Measurements from ENCODE around the gene GALK1.

GALK1 gene

GRCh38 chr17:75751676-75752404 is 13.2 kb downstream of the GALK1 start:
- no peaks in the 10 kb centered on the region for H3K27me3 ChIP-seq (ENCODE audit: insufficient read depth, low read length)
- no peaks in the 10 kb centered on the region for H4K20me1 ChIP-seq (ENCODE audit: insufficient read depth, low read length)
- no peak overlapping the region for H3K27ac ChIP-seq (ENCODE audit: low read depth, low read length, poor library complexity, severe bottlenecking)
- TF ChIP-seq CTCF (IDR thresholded peaks at IDR 0.05; ENCODE audit: low read length), result no peak
- TF ChIP-seq EZH2 (IDR thresholded peaks at IDR 0.05; ENCODE audit: borderline replicate concordance, low read length), result no peak
- H3K4me3 ChIP-seq (ENCODE audit: low read depth, low read length, poor library complexity, severe bottlenecking), result no peak overlapping the region
- H3K36me3 ChIP-seq (ENCODE audit: insufficient read depth, low read length), result no peaks in the 10 kb centered on the region
- no peak overlapping the region for H3K9ac ChIP-seq (ENCODE audit: low read length)
- H3K4me2 ChIP-seq (ENCODE audit: low read length), result no peak overlapping the region
- no peaks in the 10 kb centered on the region for H3K79me2 ChIP-seq (ENCODE audit: insufficient read depth, low read length)
- H3K9me2 ChIP-seq (ENCODE audit: low read depth, low read length), result no peaks in the 10 kb centered on the region
- no peaks in the 10 kb centered on the region for H3F3A ChIP-seq (ENCODE audit: insufficient read depth, low read length)
- peaks cover 25% of the 10 kb centered on the region for H3K4me1 ChIP-seq (ENCODE audit: insufficient read depth, low read length, severe bottlenecking)
- H3K9me3 ChIP-seq (ENCODE audit: low read length), result no peaks in the 10 kb centered on the region
- no peak overlapping the region for H2AFZ ChIP-seq (ENCODE audit: low read length)

- Histone ChIP-seq H3K36me3 (ENCODE audit: insufficient read depth, low read length) (no peaks in the 10 kb centered on the region), H3K9me3 (ENCODE audit: low read length) (no peaks in the 10 kb centered on the region), H3K27me3 (ENCODE audit: insufficient read depth, low read length) (no peaks in the 10 kb centered on the region), H3K9me2 (ENCODE audit: low read depth, low read length) (no peaks in the 10 kb centered on the region), H3K9ac (ENCODE audit: low read length) (no peak overlapping the region), H3K4me1 (ENCODE audit: insufficient read depth, low read length, severe bottlenecking) (peaks cover 25% of the 10 kb centered on the region), H3K4me2 (ENCODE audit: low read length) (no peak overlapping the region), H3F3A (ENCODE audit: insufficient read depth, low read length) (no peaks in the 10 kb centered on the region), H3K79me2 (ENCODE audit: insufficient read depth, low read length) (no peaks in the 10 kb centered on the region), H4K20me1 (ENCODE audit: insufficient read depth, low read length) (no peaks in the 10 kb centered on the region), H3K4me3 (ENCODE audit: low read depth, low read length, poor library complexity, severe bottlenecking) (no peak overlapping the region), H3K27ac (ENCODE audit: low read depth, low read length, poor library complexity, severe bottlenecking) (no peak overlapping the region), H2AFZ (ENCODE audit: low read length) (no peak overlapping the region)
- TF ChIP-seq CTCF (IDR thresholded peaks at IDR 0.05; ENCODE audit: low read length) (no peak), EZH2 (IDR thresholded peaks at IDR 0.05; ENCODE audit: borderline replicate concordance, low read length) (no peak)
Measured at GRCh38 chr17:75750661-75751423, 14.2 kb downstream of the GALK1 start.

GRCh38 chr17:75749545-75750389 is 15.2 kb downstream of the GALK1 start:
- Histone ChIP-seq H4K20me1 (ENCODE audit: insufficient read depth, low read length) (no peaks in the 10 kb centered on the region), H3K4me1 (ENCODE audit: insufficient read depth, low read length, severe bottlenecking) (peaks cover 25% of the 10 kb centered on the region), H3K9me2 (ENCODE audit: low read depth, low read length) (no peaks in the 10 kb centered on the region), H3K27me3 (ENCODE audit: insufficient read depth, low read length) (no peaks in the 10 kb centered on the region), H3F3A (ENCODE audit: insufficient read depth, low read length) (no peaks in the 10 kb centered on the region), H3K4me2 (ENCODE audit: low read length) (no peak overlapping the region; the same call in 1 of the 2 replicates), H3K36me3 (ENCODE audit: insufficient read depth, low read length) (no peaks in the 10 kb centered on the region), H3K79me2 (ENCODE audit: insufficient read depth, low read length) (no peaks in the 10 kb centered on the region), H3K27ac (ENCODE audit: low read depth, low read length, poor library complexity, severe bottlenecking) (no peak overlapping the region), H2AFZ (ENCODE audit: low read length) (no peak overlapping the region), H3K9ac (ENCODE audit: low read length) (no peak overlapping the region), H3K4me3 (ENCODE audit: low read depth, low read length, poor library complexity, severe bottlenecking) (no peak overlapping the region), H3K9me3 (ENCODE audit: low read length) (no peaks in the 10 kb centered on the region)
- TF ChIP-seq CTCF (IDR thresholded peaks at IDR 0.05; ENCODE audit: low read length), result peak; percentile 83
- TF ChIP-seq EZH2 (IDR thresholded peaks at IDR 0.05; ENCODE audit: borderline replicate concordance, low read length), result no peak
